HEK293 (cell line): ENCODE results near the gene ADAMTS9.

ENCODE experiments used
- CTCF ChIA-PET: fragments of 350-600 bp; formaldehyde crosslinking; extraction: SDS; loops from one replicate; lab custom pipeline; 2021; ENCODE audit warnings: antibody characterized with exemption; lab: Yijun Ruan, JAX
- POLR2A ChIA-PET: fragments of 300-600 bp; formaldehyde crosslinking; extraction: SDS; loops from one replicate; lab custom pipeline; 2020; ENCODE audit warnings: antibody characterized with exemption, inconsistent platforms; lab: Yijun Ruan, JAX
- H3K27ac ChIP-seq: fragments of 200-500 bp; sonication (Bioruptor generic); 2 replicates; pipeline ENCODE4 v1.5.1; 2014; ENCODE audit warnings: low read depth, low read length, control low read depth, inconsistent platforms; ENCODE audit errors: extremely low read depth
- H3K36me3 ChIP-seq, 2 experiments: fragments of 200-500 bp in 1 of 2; sonication (Bioruptor generic) in 1 of 2; 1 replicate in 1 of 2; 2 replicates in 1 of 2; pipeline ENCODE4 v1.5.1; 2014 to 2017; ENCODE audit warnings: inconsistent platforms in 2 of 2, low read length in 2 of 2; ENCODE audit not compliant: control insufficient read depth in 2 of 2, insufficient read depth in 1 of 2
- H3K4me1 ChIP-seq: fragments of 200-500 bp; sonication (Bioruptor generic); 2 replicates; pipeline ENCODE4 v1.5.1; 2014; ENCODE audit warnings: mild to moderate bottlenecking, low read length, inconsistent platforms; ENCODE audit not compliant: control insufficient read depth, insufficient read depth
- H3K4me3 ChIP-seq: 2 replicates; pipeline ENCODE4 v1.5.1; 2011; ENCODE audit warnings: low read depth, mild to moderate bottlenecking, control low read depth, low read length, moderate library complexity
- H3K9me3 ChIP-seq: fragments of 200-500 bp; sonication (Bioruptor generic); 2 replicates; pipeline ENCODE4 v1.5.1; 2014; ENCODE audit warnings: low read depth, low read length, inconsistent platforms; ENCODE audit not compliant: control insufficient read depth, insufficient read depth
- KLF8 ChIP-seq: fragments of 450-650 bp; formaldehyde crosslinking; IDR thresholded peaks from 2 replicates; pipeline ENCODE4 v1.5.1; 2016; ENCODE audit warnings: missing biosample characterization, missing genetic modification characterization
- SP2 ChIP-seq: fragments of 450-650 bp; formaldehyde crosslinking; IDR thresholded peaks from 2 replicates; pipeline ENCODE4 v1.5.1; 2016; ENCODE audit warnings: missing biosample characterization, missing genetic modification characterization
- ZBTB49 ChIP-seq: fragments of 450-650 bp; formaldehyde crosslinking; IDR thresholded peaks from 2 replicates; pipeline ENCODE4 v1.5.1; 2016; ENCODE audit warnings: missing biosample characterization, missing genetic modification characterization, low read depth
- ZBTB7A ChIP-seq: fragments of 450-650 bp; formaldehyde crosslinking; IDR thresholded peaks from 2 replicates; pipeline ENCODE4 v1.5.1; 2016; ENCODE audit warnings: low read depth, missing biosample characterization, missing genetic modification characterization
- ZNF10 ChIP-seq: fragments of 450-650 bp; formaldehyde crosslinking; IDR thresholded peaks from 2 replicates; pipeline ENCODE4 v1.5.1; 2017; ENCODE audit warnings: missing biosample characterization, missing genetic modification characterization
- ZNF280C ChIP-seq: fragments of 450-650 bp; formaldehyde crosslinking; IDR thresholded peaks from 2 replicates; pipeline ENCODE4 v1.5.1; 2016; ENCODE audit warnings: missing biosample characterization, missing genetic modification characterization
- ZNF354C ChIP-seq: fragments of 450-650 bp; formaldehyde crosslinking; IDR thresholded peaks from 2 replicates; pipeline ENCODE4 v1.5.1; 2016; ENCODE audit warnings: missing biosample characterization, missing genetic modification characterization, low read depth, borderline replicate concordance
- ZNF391 ChIP-seq: fragments of 450-650 bp; formaldehyde crosslinking; IDR thresholded peaks from 2 replicates; pipeline ENCODE4 v1.5.1; 2016; ENCODE audit warnings: low read depth, missing biosample characterization, missing genetic modification characterization, borderline replicate concordance
- ZNF555 ChIP-seq: fragments of 450-650 bp; formaldehyde crosslinking; conservative IDR thresholded peaks from 2 replicates; pipeline ENCODE4 v1.5.1; 2017; ENCODE audit warnings: missing biosample characterization, mild to moderate bottlenecking, missing genetic modification characterization, inconsistent platforms
- ZNF843 ChIP-seq: fragments of 450-650 bp; formaldehyde crosslinking; IDR thresholded peaks from 2 replicates; pipeline ENCODE4 v1.5.1; 2016; ENCODE audit warnings: missing biosample characterization, missing genetic modification characterization
- ZSCAN18 ChIP-seq: fragments of 450-650 bp; formaldehyde crosslinking; IDR thresholded peaks from 2 replicates; pipeline ENCODE4 v1.5.1; 2016; ENCODE audit warnings: missing biosample characterization, missing genetic modification characterization
- ZSCAN5A ChIP-seq: fragments of 450-650 bp; formaldehyde crosslinking; IDR thresholded peaks from 2 replicates; pipeline ENCODE4 v1.5.1; 2016; ENCODE audit warnings: missing biosample characterization, missing genetic modification characterization

Gene ADAMTS9

GRCh38 chr3:64666171-64666588 lies 21.6 kb downstream of the ADAMTS9 start:
- H3K36me3 ChIP-seq, result no peaks in the 10 kb centered on the region
- POLR2A ChIA-PET, result no interaction called here
- H3K4me3 ChIP-seq, result no peak overlapping the region
- CTCF ChIA-PET, result no interaction called here
- no peaks in the 10 kb centered on the region for H3K4me1 ChIP-seq
- H3K9me3 ChIP-seq, result no peaks in the 10 kb centered on the region
- H3K27ac ChIP-seq, result no peak overlapping the region
- TF ChIP-seq ZNF391, result no peak

GRCh38 chr3:64664397-64664796 lies 23.4 kb downstream of the ADAMTS9 start:
- Histone ChIP-seq H3K27ac (no peak overlapping the region), H3K4me1 (no peaks in the 10 kb centered on the region), H3K36me3 (no peaks in the 10 kb centered on the region), H3K4me3 (no peak overlapping the region), H3K9me3 (no peaks in the 10 kb centered on the region)
- CTCF ChIA-PET, result no interaction called here
- TF ChIP-seq KLF8 (tag by site-specific recombination), result no peak
- POLR2A ChIA-PET, result interaction anchor here (0.5 kb wide), 1 partner anchor 198 kb away, joined by 3 read pairs; no protein-coding TSS in a partner anchor

- no peak overlapping the region for H3K4me3 ChIP-seq
- ChIA-PET POLR2A (no interaction called here), CTCF (no interaction called here)
- no peaks in the 10 kb centered on the region for H3K4me1 ChIP-seq
- H3K9me3 ChIP-seq, result no peaks in the 10 kb centered on the region
- no peaks in the 10 kb centered on the region for H3K36me3 ChIP-seq
- TF ChIP-seq ZNF354C (no peak), ZBTB7A (tag by site-specific recombination) (no peak), ZSCAN5A (no peak), ZNF280C (tag by site-specific recombination) (no peak), ZNF555 (no peak), ZBTB49 (tag by site-specific recombination) (no peak), ZNF843 (tag by site-specific recombination) (no peak), ZSCAN18 (tag by site-specific recombination) (no peak), SP2 (tag by site-specific recombination) (no peak)
- H3K27ac ChIP-seq, result no peak overlapping the region
These were observed 28.2 kb downstream of the ADAMTS9 start for GRCh38 chr3:64659617-64659978.

GRCh38 chr3:64658001-64658400 lies 29.8 kb downstream of the ADAMTS9 start:
- Histone ChIP-seq H3K9me3 (no peaks in the 10 kb centered on the region), H3K27ac (no peak overlapping the region), H3K36me3 (no peaks in the 10 kb centered on the region)
- no peak for TF ChIP-seq ZNF10 (tag by site-specific recombination)
- TF ChIP-seq, all 188 proteins: peak for 0
- Histone ChIP-seq H3K4me1 (no peaks in the 10 kb centered on the region), H3K4me3 (no peak overlapping the region)
- ChIA-PET CTCF (no interaction called here), POLR2A (no interaction called here)
